ENCODE data around the gene DNAJC15. TPM values are rescaled to one million over a fixed set of nuclear protein-coding genes. Genes with fewer than 3 reads are reported as not detected.

DNAJC15 gene
- total and polyA plus RNA-seq, 2 of the 4 experiments (the other 2 are of a cell fraction): 7.0 to 22.0 TPM

DNA sequence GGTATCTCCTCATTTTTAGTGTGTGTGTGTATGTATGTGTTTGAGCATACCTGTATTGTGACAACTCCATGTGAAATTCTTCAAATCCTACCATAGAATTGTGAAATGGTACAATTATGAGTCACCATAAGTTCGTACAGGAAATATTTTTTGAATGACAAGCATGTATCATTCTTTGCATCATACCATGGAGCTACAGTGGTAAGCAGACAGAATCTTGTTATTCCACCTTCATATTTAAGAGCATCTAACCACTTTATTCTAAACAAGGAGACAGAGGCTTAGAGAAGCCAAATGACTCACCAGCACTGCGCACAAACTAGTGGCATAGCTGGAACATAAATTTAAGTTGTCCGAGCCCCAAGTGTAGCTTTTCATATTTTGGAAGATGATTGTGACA, 26.8 kb upstream of the DNAJC15 start:
- ATAC-seq (ENCODE audit: low read depth): peak; percentile 69
- WGBS, 2 experiments (ENCODE audit: extremely low coverage in 2 of 2, insufficient read length in 1 of 2): no CpG with 5 or more reads among the region's 3 CpGs

More for the DNA sequence above, 26.8 kb upstream of the DNAJC15 start:
- Histone ChIP-seq H4K20me1 (ENCODE audit: insufficient read depth, low read length) (no peaks in the 10 kb centered on the region), H3K23ac (ENCODE audit: low read depth, low read length) (0 out of 2 replicates have a peak overlapping the region, but pooled peaks have one; percentile 89), H3K9me1 (ENCODE audit: insufficient read depth, low read length) (0 out of 2 replicates have a peak, but pooled peaks cover 9% of the 10 kb centered on the region), H2AFZ (replicated peaks; ENCODE audit: low read length, poor library complexity) (no peak overlapping the region), H3K9ac (ENCODE audit: low read depth, low read length) (no peak overlapping the region), H2AK9ac (replicated peaks; ENCODE audit: low read depth, low read length, poor library complexity) (no peak overlapping the region), H4K91ac (ENCODE audit: insufficient read depth, low read depth, low read length) (no peak overlapping the region), H3K4me2 (ENCODE audit: low read depth, low read length) (no peak overlapping the region), H3K9me3 (ENCODE audit: control insufficient read depth, insufficient read depth, low read length) (no peaks in the 10 kb centered on the region), H3K27me3 (ENCODE audit: control insufficient read depth, insufficient read depth, low read length) (no peaks in the 10 kb centered on the region), H2BK15ac (ENCODE audit: low read depth, low read length) (no peak overlapping the region), H3K27ac (ENCODE audit: insufficient read depth, low read length) (peak overlapping the region; percentile 19; the same call in 1 of the 2 replicates), H3K79me1 (ENCODE audit: low read depth in 1 of 2, low read length in 2 of 2) (no peaks in the 10 kb centered on the region), H3K4me3 (ENCODE audit: insufficient read depth, low read depth, low read length) (no peak overlapping the region), H3K4ac (ENCODE audit: low read depth, low read length) (peak overlapping the region; percentile 80; the same call in 1 of the 2 replicates), H2BK20ac (ENCODE audit: low read depth, low read length) (peak overlapping the region; percentile 95; the same call in 1 of the 2 replicates), H3K18ac (ENCODE audit: low read depth, low read length) (no peak overlapping the region), H3K56ac (ENCODE audit: extremely low read depth, insufficient read depth, low read length) (peak overlapping the region; percentile 65; the same call in 1 of the 2 replicates), H2BK120ac (ENCODE audit: low read depth, low read length) (peak overlapping the region; percentile 89; the same call in 1 of the 2 replicates), H3K4me1 (ENCODE audit: control insufficient read depth, insufficient read depth, low read length) (peaks cover 2% of the 10 kb centered on the region), H4K8ac (ENCODE audit: low read depth in 2 of 2, low read length in 2 of 2) (no peak overlapping the region), H2AK5ac (ENCODE audit: low read depth, low read length) (no peak overlapping the region), H4K5ac (ENCODE audit: low read depth, low read length) (no peak overlapping the region), H3K14ac (replicated peaks; ENCODE audit: low read depth, low read length) (no peak overlapping the region), H2BK5ac (ENCODE audit: low read depth, low read length, poor library complexity, severe bottlenecking) (peak overlapping the region; percentile 97), H3K36me3 (ENCODE audit: control insufficient read depth, insufficient read depth, low read length) (no peaks in the 10 kb centered on the region)
- peak; percentile 98 for DNase-seq
- intact Hi-C loops (cut with micrococcal nuclease): no loop called here
- ChIA-PET POLR2A (ENCODE audit: unreplicated experiment) (interaction anchor here (0.6 kb wide), 1 partner anchor 53 kb away, joined by 3 read pairs; no protein-coding TSS in a partner anchor), CTCF (interaction anchor here (0.6 kb wide), 1 partner anchor 26 kb away, joined by 4 read pairs; no protein-coding TSS in a partner anchor)
- TF ChIP-seq FOS (IDR thresholded peaks at IDR 0.05; ENCODE audit: low read depth, low read length): peak; percentile 97
- no peak for TF ChIP-seq ELK1 (IDR thresholded peaks at IDR 0.05; ENCODE audit: borderline replicate concordance, low read depth, low read length)
- TF ChIP-seq CTCF (conservative IDR thresholded peaks at IDR 0.05; ENCODE audit: low read depth, low read length): no peak
- no peak; the same call in 1 of the 2 replicates for TF ChIP-seq BHLHE40 (IDR thresholded peaks at IDR 0.05; ENCODE audit: low read depth, low read length)
- TF ChIP-seq NFE2L2 (IDR thresholded peaks at IDR 0.05; ENCODE audit: low read depth, low read length): no peak
- TF ChIP-seq SMC3 (IDR thresholded peaks at IDR 0.05; ENCODE audit: low read depth, low read length): peak; percentile 0; the same call in 1 of the 2 replicates
- TF ChIP-seq MAZ (IDR thresholded peaks at IDR 0.05; ENCODE audit: borderline replicate concordance, low read depth, low read length): no peak
- TF ChIP-seq RCOR1 (IDR thresholded peaks at IDR 0.05; ENCODE audit: insufficient replicate concordance, low read length): peak; percentile 13
- TF ChIP-seq CEBPB (IDR thresholded peaks at IDR 0.05; ENCODE audit: low read depth, low read length): peak; percentile 98
- in situ Hi-C loops (cut with MboI; ENCODE audit: low sequenced_read_pairs): no loop called here
- BruUV-seq (replicated peaks): no TSS peak
- dilution Hi-C loops (cut with HindIII; ENCODE audit: low sequenced_read_pairs, unreplicated experiment): no loop called here
